GM21360 (cell line): Measurements from ENCODE around the gene SNX9.
"Not testable (repeated sequence)": the region's sequence is repeated elsewhere in the genome, so short reads cannot be mapped to it uniquely, and the experiment has no call there.

Experiments used
- ATAC-seq: cut with Tn5 transposase; IDR thresholded peaks from one replicate; pipeline ENCODE4 v1.9.1; 2021; ENCODE audit warnings: mild to moderate bottlenecking, moderate library complexity; ENCODE audit not compliant: unreplicated experiment

The SNX9 gene

GRCh38 chr6:157830354-157831017, 7.4 kb downstream of the SNX9 start:
- peak; percentile 51 for ATAC-seq

DNA sequence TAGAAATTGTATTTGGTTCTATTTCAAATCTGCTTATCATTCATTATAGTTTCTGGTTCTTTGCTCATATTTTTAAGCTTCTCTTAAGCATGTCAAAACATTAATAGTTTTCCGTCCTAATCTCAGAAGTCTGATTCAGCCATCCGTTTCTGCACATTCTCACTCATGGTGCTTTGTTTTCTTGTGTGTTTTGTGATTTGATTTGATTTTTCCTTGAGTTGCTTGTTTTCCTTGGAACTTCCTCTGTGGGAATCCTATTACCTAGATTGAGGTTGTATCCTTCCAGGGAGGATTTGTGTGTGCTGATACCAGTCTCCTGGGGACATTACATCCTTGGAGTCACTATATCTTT, 7.9 kb downstream of the SNX9 start:
- no peak for ATAC-seq

- ATAC-seq = no peak
Observed at GRCh38 chr6:157831424-157832249, 8.6 kb downstream of the SNX9 start.

GRCh38 chr6:157832250-157832967, 9.4 kb downstream of the SNX9 start:
- no peak for ATAC-seq

GRCh38 chr6:157834549-157834948, 11.5 kb downstream of the SNX9 start:
- ATAC-seq = no peak

DNA sequence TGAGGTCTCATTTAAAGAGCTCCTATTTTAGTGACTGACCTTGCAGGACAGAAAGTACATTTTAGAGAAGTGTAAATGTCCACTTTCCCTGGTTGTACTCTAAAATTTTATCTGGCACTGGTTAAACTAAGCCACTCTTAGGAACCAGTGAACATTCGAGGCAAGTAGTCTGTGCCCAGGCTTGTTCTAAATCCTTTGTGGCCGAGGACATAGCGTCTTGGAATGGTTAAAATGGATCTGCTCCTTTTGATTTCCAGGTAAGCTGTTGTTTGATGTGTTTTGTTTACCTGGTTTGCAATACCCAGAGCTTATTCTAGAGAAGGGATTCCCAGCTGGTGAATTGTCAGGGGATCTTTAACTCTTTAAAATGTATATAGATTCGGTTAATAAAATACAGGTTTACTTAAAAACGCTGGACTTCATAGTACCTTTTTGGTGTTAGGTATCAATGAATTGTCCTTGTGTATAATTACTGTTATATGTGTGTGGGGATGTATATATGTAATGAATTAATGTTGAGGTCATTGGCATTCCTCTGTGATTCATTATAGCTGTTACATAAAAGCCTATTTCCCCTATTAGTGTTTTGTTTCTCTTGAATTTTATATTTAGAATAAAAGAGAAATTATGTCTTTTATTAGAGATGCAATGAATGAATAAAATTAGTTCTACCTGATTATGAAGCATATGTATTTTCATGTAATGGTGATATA, 15.8 kb downstream of the SNX9 start:
- no peak for ATAC-seq

- ATAC-seq = no peak
Observed at GRCh38 chr6:157839606-157840005, 16.6 kb downstream of the SNX9 start.

DNA sequence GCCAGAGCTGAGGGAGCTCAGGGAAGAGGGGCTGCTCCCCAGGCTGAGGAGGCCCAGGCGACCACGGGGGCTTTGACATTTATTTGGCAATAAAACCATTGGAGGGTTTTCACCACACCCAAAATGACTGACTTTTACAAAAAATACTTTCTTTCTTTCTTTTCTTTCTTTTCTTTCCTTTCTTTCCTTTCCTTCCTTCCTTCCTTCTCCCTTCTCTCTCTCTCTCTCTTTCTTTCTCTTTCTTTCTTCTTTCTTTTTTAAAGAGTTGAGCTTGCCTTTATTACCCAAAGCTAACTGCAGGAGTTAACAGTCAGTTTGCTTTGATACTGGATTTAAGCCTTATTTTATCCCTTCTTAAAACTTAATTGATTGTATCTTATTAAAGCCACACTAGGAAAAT, 17.2 kb downstream of the SNX9 start:
- ATAC-seq = no peak

DNA sequence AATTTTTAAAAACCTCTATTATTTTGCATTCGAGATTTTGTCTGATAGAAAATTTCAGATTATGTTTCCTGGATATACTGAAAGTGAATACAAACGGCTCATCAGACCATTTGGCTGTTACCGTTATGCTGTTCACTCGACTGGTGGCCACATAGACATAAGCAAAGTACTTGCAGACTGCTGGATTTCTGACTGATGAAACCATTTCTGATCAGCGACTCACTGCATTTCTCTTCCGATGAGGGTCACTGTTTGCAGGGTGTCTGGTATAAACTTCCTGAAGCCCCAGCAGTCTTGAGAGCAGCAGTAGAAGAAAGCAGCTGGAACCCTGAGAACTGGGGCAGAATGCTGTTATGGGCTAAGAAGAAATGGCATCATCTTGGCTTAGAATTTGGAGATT, 17.7 kb downstream of the SNX9 start:
- ATAC-seq = no peak

DNA sequence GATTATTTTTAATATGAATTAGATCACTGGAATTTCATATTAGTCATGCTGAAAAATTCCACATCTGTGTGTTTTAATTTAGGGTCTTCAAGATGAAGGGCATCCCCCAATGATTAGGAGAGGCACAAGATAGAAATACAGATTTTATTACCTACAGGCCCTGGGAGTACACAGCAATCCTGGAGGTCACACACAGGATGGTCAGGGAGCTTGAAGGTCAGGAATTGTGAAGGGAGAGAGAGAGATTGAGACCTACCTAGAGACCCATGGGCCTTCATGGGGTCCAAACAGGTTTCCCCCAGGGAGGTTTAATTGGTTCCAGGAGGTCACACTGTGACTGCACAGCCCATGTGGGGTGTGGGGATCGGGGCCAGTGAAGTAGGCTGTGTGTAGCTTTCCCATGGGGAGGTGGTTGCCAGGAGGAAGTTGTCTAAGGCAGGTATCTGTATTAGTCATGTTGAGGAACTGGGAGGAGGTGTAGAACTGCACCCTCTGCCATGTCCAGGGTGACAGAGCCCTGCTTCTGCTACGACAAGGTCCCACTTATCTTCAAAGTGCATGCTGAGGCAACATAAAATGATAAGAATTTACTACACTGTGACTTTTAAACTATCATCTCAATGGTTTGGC, 18.3 kb downstream of the SNX9 start:
- peak; percentile 84 for ATAC-seq

GRCh38 chr6:157842212-157842611, 19.2 kb downstream of the SNX9 start:
- ATAC-seq = no peak

- ATAC-seq = not testable (repeated sequence)
Observed at GRCh38 chr6:157844196-157844595, 21.1 kb downstream of the SNX9 start.

DNA sequence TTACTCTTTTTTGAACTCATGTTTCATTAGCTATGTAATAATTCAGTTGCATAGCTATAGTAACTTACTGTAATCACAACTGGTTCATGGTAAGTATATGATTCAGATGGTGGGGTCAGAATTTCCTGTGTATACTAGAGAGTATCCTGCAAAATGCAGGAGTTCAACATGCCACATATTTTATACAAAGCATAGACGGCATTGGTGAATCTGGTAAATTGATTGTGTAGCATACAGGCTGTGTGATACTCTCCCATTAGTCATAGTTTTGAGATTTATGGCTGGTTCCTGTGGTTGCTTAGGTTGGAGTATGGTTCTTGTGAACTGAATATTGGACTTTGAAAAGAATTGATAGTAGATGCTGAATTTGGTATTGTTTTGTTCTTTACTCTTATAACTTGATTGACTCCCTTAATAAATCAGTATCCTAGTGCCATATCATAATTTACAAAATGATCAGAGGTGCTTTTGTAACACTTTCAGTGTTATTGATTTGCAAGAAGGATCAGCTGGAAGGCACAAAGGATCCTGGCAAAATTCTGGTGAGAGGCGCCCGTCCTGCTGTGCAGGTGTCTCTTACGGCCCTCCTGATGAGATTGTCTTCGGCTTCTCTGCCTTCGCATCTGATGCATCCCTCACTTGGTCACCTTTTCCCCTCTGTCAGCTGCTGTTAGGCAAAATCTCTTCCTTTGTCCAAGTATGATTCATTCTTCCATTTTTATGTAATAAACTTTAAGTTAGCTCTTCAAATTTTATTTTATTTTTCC, 22.6 kb downstream of the SNX9 start:
- no peak for ATAC-seq

GRCh38 chr6:157847846-157848245, 24.8 kb downstream of the SNX9 start:
- no peak for ATAC-seq

- ATAC-seq = no peak
Observed at GRCh38 chr6:157848693-157849092, 25.6 kb downstream of the SNX9 start.

- no peak for ATAC-seq
Observed at GRCh38 chr6:157849288-157850017, 26.4 kb downstream of the SNX9 start.

DNA sequence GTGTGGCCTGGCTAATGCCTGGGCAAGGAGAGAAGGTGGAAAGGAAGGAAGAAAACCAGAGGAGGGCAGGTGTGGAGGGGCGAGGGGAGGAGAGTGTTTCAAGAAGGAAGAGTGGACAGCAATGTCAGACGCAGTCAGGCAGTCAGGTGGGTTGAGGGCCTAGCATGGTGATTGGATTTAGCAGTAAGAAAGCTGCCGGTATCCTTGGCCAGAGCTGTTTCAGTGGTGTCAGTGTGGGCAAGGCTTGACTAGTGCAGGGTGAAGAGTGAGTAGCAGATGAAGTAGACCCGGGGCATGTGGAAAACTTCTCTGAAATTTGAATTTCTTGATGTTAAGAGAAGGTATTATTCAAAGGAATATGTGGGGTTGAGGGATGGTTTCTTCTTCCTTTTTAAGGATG, 27.0 kb downstream of the SNX9 start:
- ATAC-seq = no peak

DNA sequence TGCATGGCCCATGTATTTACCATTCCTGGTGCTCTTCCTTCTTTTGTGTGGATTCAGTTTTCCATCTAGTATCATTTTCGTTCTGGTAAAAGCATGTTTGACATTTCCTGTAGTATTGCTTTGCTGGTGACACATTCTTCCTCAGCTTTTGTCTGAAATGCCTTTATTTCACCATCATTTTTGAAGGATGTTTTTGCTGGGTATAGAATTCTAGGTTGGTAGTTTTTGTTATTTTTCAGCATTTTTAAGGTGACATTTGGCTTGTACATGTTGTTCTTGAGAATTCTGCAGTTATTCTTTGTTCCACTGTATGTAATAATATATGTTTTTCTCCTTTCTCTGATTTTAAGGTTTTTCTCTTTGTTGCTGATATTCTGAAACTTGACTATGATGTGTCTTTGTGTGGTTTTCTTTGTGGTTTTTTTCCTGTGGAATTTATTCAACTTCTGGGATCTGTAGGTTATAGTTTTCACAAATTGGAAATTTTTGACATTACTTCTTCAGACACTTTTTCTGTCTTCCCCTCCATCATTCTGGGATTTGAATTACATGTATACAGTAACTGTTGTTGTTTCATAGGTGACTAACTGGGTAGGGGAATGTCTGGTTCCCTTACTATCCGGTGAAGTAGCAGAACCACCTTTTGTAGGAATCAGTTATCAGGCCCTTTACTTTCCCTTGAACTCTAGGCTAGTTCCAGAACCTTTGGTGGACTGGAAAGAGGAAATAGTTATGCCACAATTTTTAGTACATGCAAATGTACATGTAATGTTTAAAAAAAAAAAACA, 30.2 kb downstream of the SNX9 start:
- no peak for ATAC-seq
